Epithelial cell of prostate (primary cell): ENCODE measurements around the gene DLX2.
"Not testable (repeated sequence)": the region's sequence is repeated elsewhere in the genome, so short reads cannot be mapped to it uniquely, and the experiment has no call there.

ENCODE experiments used
- DNase-seq: peaks from one replicate; pipeline ENCODE4 v3.0.0-alpha.2; 2011; ENCODE audit warnings: low read depth, low spot score
- H3K27ac ChIP-seq: fragments of 450-650 bp; 2 replicates; pipeline ENCODE4 v1.5.1; 2017; ENCODE audit warnings: mild to moderate bottlenecking

The DLX2 gene

DNA sequence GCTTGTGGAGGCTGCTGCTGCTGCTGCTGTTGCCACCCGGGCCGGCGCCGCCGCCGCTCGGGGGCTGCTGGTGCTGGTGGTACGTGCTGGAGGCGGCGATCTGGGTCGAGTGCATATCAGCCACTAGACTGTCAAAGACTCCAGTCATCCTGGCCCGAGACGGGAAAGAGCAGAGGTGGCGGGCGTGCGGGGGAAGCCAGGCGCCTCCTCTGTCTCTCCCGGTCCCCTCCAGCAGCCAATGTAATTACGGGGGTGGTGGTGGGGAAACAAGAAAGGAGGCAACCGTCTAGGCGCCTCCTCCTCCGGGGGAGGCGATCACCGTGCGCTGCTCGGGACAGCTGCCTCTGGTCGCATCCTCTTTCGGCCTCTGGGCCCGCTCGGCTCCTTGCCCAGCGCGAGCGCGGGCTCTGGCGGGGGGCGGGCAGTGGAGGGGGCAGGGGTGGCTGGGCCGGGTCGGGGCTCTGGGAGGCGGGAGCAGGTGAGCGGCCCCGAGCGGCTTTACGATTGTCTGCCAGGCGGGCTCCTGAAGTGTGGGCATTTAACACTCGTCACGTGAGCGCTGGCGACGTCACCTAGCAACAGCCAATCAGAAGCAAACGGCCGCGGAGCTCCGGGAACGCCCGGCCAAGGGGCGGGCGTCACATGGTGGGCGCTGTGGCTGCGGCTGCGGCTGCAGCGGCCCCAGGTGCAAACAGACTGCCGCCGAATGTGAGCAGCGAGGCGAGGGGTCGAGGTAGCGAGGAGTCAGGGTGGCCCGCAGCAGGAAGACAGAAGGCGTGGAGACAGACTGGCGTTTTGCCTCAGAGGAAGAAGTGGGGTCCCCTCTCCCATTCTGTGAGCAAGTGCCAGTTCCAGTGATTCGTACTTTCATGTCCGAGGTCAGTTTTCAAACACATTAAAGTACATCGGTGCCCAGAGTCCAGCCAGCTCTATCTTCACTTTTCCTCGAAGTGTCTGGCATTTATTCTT, at the start of gene DLX2:
DLX2 (minus strand) TSS at position 510 of the 969 bp plus-strand sequence; CDS start at position 148, 362 bp downstream.
- H3K27ac ChIP-seq: peak within 1 kb of the TSS; percentile 20
- no peak for DNase-seq

DNA sequence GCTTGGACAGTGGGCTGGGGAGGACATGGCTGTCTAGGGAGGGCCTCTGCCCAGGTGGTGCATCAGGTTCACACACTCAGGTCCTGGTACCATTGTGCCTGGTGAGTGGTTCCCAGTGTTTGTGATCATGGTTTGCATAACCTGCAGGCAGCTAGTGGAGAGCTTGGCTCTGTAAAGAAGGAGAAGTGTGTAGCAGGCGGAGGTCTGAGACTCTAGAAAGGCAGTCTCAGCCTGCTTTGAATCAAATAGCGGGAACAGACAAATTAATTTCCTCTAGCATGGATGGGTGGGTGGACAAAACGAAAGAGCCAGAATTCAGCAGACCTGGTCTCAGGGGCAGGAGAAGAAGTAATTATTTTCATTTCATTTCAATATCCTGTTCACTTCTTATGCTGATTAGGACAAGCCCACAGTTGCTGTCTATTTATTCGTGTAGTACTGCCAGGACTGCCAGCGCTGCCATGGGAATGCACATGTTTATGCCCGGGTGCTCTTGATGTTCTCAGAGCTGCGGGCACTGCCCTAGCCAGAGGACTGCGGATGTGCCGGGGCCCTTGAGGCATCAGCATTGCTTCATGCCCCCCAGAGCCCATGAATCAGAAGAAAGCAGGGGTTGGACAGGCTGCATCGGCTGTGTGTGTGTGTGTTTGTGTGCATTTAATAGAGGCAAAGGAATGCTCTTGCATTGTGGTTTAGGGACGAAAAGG, 45.4 kb upstream of the DLX2 start:
- DNase-seq: no peak

DNA sequence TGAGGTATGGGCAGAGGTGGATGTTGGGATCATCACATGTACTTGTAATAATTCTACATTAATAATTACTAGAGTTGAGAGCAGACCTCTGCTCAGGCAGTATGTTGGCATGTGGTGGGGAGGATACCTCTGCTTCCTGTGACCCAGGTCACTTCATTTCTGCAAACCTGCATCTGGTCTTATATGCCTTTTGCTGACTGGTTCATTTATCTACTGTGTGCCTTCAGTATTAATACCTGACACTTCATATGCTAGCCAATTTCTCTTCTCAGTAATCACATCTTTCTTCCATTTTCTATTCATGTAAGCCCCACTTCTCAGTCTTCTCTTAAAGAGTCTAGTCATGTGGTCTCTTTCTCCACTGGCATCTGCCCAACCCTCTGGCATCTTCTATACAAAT, 41.1 kb upstream of the DLX2 start:
- DNase-seq: no peak
- no peak overlapping the region for H3K27ac ChIP-seq

More for the DNA sequence above, 45.4 kb upstream of the DLX2 start:
- H3K27ac ChIP-seq: no peak overlapping the region

DNA sequence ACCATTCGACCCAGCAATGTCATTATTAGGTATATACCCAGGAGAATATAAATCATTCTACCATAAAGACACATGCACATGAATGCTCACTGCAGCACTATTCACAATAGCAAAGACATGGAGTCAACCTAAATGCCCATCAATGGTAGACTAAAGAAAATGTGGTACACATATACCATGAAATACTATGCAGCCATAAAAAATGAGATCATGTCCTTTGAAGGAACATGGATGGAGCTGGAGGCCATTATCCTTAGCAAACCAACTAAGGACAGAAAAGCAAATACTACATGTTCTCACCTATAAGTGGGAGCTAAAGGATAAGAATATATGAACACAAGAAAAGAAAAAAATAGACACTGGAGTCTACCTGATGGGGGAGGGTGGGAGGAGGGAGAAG, 36.0 kb upstream of the DLX2 start:
- H3K27ac ChIP-seq, DNase-seq: not testable (repeated sequence)

DNA sequence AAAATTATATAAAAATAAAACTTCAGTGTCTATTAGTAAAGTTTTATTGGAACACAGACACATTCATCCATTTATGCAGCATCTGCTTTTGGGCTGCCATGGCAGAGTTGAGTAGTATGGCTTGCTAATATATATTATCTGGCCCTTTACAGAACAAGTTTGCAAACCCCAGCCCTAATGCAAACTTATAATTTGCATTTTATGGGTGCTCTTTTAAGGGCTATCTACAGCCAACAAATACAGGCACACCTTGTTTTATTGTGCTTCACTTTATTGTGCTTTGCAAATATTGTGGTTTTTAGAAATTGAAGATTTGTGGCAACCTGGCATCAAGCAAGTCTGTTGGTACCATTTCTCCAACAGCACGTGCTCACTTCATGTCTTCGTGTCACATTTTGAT, 35.2 kb upstream of the DLX2 start:
- no peak overlapping the region for H3K27ac ChIP-seq
- no peak for DNase-seq

DNA sequence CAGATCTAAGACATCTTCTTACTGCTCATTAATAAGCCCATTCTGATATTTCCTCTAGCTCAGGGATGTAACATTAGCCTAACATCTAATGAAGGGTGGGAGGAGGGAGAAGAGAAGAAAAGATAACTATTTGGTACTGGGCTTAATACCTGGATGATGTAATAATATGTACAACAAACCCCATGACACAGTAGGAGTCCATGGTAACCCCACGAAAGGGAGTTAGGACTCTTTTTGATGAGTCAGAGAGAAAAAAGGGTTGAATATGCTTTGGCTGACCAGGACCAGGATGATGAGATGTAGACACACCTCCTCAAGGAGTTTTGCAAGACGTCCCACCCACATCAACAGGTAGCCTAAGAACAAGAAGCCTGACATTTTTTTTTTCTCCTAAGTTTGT, 34.4 kb upstream of the DLX2 start:
- no peak overlapping the region for H3K27ac ChIP-seq
- no peak for DNase-seq

DNA sequence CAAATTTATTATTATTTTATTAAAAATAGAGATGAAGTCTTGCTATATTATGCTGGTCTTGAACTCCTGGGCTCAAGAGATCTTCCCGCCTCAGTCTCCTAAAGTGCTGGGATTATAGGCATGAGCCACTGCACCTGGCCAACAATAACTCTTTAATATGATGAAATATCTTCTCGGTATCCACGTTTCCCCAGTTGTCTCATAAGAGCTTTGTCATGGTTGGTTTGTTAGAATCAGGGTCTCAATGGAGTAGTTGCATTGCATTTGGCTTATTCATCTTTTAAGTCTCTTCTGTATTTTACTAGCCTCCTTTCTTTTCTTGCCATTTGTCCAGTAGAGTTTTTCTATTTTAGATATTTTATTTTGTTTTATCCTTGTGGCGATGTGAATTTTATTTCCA, 32.7 kb upstream of the DLX2 start:
- DNase-seq: no peak

DNA sequence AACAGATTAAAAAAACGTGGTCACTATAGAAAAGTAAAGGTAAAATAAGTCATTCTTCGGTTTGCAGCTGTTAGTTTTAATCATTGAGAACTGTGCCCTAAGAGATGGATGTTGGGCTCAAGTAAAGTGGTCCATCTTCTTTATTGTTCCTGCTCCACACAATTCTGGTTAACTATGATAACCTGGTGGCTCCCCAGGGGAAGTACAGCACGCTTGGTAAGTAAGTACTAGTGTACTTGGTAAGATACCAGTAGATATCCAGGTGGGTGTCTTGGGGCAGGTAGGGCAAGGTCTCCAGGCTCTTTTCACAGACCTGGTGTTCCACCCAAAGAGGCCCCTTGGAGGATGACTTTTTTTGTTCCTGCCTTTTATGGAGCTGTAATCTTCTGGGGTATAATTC, 31.6 kb upstream of the DLX2 start:
- H3K27ac ChIP-seq: no peak overlapping the region
- DNase-seq: no peak

More for the DNA sequence above, 32.7 kb upstream of the DLX2 start:
- no peak overlapping the region for H3K27ac ChIP-seq

DNA sequence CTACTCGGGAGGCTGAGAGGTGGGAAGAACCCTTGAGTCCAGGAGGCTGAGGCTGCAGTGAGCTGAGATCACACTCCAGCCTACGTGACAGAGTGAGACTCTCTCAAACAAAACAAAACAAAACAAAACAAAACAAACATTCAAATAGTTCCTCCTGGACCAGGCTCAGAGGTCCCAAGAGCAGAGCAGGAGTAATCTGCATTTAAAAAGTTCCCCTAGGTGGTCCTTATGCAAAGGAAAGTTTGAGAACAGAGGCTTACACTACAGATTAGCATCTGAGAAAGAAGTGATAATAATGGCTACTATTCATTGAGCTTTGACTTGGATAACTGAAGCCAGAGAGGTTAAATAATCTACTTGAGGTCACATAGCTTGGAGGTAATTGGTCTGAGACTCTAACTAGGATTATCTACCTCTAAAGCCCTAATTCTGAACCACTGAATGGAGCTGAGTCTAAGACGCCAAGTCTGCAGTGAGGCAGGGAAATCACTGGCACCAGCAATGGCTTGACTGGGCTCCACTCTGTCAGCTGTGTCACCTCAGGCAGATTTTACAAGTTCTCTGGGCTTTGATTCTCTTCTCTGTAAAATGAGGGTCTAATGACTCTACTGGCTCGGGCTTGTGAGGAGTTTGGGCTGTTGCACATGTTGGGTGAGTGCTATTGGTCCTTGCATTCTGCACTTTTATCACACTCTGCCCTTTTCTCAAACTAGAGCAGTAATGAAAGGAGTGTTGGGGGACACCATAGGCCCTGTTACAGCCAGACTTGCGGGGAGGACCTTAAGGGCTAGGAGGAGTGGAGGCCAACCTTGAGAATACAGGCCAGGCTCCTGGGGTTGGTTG, 29.2 kb upstream of the DLX2 start:
- no peak overlapping the region for H3K27ac ChIP-seq
- DNase-seq: no peak

DNA sequence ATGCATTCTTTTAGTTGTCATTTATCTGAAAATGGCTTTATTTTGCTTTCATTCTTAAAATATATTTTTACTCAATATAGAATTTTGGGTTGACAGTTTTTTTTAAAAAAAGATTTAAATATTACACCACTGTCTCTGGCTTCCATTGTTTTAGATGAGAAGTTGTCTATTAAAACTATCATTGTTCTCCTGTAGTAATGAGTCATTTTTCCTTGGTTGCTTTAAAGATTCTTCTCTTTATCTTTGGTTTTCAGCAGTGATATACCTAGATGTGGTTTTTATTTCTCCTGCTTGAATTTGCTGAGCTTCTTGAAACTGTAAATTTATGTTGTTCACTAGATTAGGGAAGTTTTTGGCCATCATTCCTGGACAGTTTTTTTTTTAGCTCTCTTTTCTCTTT, 26.7 kb upstream of the DLX2 start:
- no peak for DNase-seq
- no peak overlapping the region for H3K27ac ChIP-seq

DNA sequence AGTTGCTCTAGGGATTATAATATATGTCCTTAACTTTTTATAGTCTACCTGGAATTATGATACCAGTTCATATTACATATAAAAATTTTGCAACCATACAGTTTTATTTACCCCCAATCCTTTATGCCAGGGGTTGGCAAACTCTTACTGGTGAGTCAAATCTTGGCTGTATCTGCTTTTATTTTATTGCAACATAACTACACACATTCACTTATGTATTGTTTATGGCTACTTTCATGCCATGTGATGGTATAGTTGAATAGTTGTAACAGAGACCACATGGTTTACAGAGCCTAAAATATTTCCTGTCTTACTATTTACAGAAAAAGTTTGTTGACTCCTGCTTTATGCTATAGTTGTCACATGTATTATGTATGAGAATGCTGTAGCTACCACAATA, 25.8 kb upstream of the DLX2 start:
- no peak overlapping the region for H3K27ac ChIP-seq
- DNase-seq: no peak

DNA sequence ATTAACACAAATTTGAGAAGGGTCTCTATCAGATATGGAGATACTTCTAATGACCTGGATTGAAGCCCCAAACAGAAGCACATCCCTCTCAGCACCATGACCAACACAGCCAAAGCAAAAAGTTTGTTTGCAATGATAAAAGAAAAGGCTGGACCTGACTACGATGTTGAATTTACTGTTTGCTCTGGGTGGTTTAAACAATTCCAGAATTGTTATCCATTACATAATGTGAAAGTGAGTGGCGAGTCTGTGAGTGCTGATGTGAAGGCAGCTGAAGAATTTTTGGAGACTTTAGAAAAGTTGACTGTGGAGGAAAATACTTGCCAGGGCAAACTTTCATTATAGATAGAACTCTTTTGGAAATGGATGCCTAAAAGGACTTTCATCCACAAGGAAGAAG, 17.4 kb upstream of the DLX2 start:
- peak overlapping the region; percentile 95 for H3K27ac ChIP-seq
- no peak for DNase-seq

DNA sequence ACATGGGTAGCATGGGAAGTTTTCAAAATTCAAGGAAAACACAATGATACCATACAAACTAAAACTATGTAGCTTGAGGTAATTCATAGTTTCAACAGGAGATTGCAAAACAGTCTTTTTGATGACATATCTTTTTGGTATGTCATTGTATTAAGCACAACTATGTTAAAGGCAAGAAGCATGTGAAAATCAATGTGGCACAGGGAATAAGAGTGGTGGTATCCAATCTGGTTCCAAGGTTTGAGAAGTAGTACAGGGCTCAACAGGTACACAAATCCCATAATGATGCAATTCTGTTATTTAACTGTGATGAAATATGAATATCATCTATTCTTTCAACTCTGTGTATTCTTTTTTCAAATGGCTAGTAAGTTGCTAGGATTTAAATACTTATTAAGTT, 16.4 kb upstream of the DLX2 start:
- peak overlapping the region; percentile 95 for H3K27ac ChIP-seq
- DNase-seq: no peak

DNA sequence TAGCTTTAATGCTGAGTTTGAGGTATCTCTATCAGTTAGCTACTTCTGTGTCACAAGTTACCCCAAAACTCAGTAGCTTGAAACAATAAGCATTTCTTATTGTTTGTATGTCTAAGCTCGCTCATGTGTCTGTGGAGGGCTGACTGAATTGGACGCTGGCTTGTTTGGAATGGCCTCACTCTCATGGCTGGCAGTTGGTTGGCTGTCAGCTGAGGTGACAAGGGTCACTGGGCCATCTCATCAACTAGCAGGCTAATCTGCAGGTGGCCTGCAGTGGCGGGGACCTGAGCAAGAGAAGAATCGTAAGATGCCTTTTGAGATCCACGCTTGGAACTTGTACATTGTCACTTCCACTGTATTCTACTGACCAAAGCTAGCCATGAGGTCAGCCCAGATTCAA, 13.4 kb upstream of the DLX2 start:
- H3K27ac ChIP-seq: no peak overlapping the region
- DNase-seq: no peak

DNA sequence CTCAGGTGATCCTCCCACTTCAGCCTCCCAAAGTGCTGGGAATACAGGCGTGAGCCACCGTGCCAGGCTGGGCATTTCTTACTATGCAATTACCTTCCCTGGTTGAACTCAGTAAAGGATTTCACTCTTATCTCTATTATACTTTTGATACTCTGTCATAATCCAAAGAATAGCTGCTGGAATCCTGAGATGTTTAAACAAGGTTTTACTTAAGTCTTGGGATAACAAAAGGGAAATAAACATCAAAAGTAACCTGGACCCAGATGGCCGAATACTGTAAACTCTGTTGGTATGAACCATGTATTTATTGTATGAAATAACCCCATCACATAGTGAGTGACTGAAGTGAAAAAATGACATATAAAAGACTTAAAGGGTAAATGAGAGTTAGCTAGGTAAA, 11.9 kb upstream of the DLX2 start:
- H3K27ac ChIP-seq: no peak overlapping the region
- DNase-seq: no peak

DNA sequence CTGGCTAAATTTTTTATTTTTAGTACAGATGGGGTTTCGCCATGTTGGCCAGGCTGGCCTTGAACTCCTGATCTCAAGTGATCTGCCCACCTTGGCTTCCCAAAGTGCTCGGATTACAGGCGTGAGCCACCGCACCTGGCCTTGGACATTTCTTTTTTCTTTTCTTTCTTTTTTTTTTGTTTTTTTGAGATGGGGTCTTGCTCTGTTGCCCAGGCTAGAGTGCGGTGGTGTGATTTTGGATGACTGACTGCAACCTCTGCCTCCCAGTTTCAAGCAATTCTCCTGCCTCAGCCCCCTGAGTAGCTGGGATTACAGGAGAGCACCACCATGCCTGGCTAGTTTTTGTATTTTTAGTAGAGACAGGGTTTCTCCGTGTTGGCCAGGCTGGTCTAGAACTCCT, 11.5 kb upstream of the DLX2 start:
- H3K27ac ChIP-seq, DNase-seq: not testable (repeated sequence)

DNA sequence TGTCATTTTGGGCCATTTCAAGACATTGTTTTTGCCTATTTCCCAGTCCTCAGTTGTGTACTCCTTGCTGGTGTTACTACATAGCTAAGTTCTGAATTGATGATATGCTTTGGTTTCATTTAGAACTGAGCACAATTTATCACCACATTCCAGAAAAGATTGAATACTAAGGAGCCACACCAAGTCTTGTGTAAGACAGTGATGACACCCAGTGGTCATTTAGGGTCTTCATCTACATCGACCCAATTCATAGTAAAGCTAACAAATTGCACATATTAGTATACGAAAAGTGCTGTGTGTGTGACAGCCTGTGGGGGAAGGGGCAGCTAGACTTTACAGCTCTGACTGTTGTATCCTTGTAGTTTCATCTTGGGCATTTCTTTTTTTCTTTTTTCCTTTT, 10.9 kb upstream of the DLX2 start:
- DNase-seq: no peak
- no peak overlapping the region for H3K27ac ChIP-seq

DNA sequence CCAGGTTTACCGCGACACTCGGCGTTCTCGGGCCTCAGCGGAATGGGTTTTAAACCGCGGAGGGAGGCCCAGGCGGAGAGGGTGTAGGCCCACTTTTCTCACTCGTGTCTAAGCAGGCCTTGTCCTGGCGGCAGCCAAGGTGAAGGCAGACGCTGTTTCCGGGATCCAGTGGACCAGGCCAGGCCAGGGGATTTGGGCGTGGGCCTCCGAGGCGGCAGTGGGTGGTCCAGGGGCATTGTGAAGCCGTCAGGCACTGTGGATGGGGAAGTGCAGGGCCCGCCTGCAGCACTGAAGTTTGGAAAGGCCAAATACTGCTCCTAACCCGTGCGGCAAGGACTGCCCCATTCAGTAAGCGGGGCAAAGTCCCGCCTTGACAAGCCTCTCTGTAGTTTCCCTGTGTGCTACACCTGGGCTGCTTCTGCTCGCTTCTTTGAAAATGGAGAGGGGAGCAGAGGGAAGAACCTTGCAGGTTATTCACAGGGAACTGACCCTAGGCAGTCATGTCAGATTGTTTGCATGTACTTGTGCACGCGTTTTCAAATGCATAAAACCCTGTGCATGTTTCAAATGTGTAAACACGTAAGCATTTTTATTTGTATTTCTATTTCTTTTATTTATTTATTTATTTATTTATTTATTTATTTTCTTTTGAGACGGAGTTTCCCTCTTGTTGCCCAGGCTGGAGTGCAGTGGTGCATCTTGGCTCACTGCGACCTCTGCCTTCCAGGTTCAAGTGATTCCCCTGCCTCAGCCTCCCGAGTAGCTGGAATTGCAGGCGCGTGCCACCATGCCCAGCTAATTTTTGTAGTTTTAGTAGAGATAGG, 7.5 kb upstream of the DLX2 start:
- DNase-seq: no peak
- no peak overlapping the region for H3K27ac ChIP-seq

DNA sequence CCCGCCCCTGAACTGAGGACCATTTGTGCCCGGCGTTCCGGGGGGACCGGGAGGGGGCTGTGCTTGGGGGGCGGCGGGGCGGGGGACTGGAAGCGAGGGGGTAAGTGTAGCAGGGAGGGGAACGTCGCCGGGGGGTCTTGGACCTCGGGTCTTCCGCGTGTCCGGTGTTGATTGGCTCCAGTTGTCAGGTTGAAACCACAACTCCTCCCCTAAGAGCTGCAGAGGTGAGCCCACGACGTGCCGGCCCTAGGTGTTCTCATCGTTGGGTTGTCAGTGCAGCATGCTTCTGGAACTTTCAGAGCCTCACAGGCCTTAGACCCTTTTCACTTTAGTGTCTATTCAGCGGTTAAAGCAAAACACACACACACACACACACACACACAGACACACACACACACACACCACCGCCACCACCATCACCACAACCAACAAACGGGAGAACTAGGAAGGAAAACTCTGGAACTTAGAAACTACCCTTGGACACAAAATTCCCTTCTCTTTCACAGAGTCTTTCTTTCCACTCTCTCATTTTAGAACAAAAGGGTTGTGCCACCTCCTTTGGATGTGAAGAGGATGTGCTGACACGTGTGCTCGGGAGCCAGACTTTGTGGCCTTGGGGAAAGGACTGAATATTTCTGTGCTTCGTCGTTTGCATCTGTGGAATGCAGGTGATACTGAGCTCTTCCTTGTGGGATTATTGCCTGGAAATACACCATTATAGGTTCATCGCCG, 6.7 kb upstream of the DLX2 start:
- DNase-seq: no peak
- H3K27ac ChIP-seq: no peak overlapping the region
